CD14-positive monocyte (primary cell): Measurements from ENCODE around the gene HMX1. TPM values are rescaled to one million over a fixed set of nuclear protein-coding genes. Genes with fewer than 3 reads are reported as not detected.

Experiments
- DNase-seq, 3 donors: peaks; one replicate each; pipeline ENCODE4 v3.0.0-alpha.2; 2011 to 2022
- H2AFZ ChIP-seq: 2 replicates; pipeline ENCODE4 v1.6.0; 2012; ENCODE audit warnings: mild to moderate bottlenecking, low read depth, low read length, inconsistent platforms; ENCODE audit not compliant: insufficient read depth, poor library complexity, severe bottlenecking
- H3K27ac ChIP-seq, 2 donors: 1 replicate in 1 of 2; 2 replicates in 1 of 2; pipeline ENCODE4 v1.5.1; 2012 to 2013; ENCODE audit warnings: low read length in 2 of 2, control low read depth in 1 of 2, inconsistent platforms in 1 of 2, low read depth in 1 of 2, mild to moderate bottlenecking in 1 of 2
- H3K27me3 ChIP-seq, 2 donors: one replicate each; pipeline versions ENCODE4 v1.6.0 to v1.6.1; 2011 to 2013; ENCODE audit warnings: low read length in 2 of 2; ENCODE audit not compliant: control insufficient read depth in 2 of 2, insufficient read depth in 2 of 2
- H3K36me3 ChIP-seq, 2 donors: replicated peaks in 1 of 2; 1 replicate in 1 of 2; 2 replicates in 1 of 2; pipeline versions ENCODE4 v1.5.1 to v1.6.1; 2012 to 2013; ENCODE audit warnings: low read length in 2 of 2, control low read depth in 1 of 2, inconsistent platforms in 1 of 2, mild to moderate bottlenecking in 1 of 2; ENCODE audit not compliant: insufficient read depth in 2 of 2, control insufficient read depth in 1 of 2
- H3K4me1 ChIP-seq, 2 donors: 1 replicate in 1 of 2; 2 replicates in 1 of 2; pipeline versions ENCODE4 v1.5.1 to v1.6.1; 2012 to 2013; ENCODE audit warnings: low read length in 2 of 2, control low read depth in 1 of 2, inconsistent platforms in 1 of 2, mild to moderate bottlenecking in 1 of 2, moderate library complexity in 1 of 2; ENCODE audit not compliant: insufficient read depth in 2 of 2, control insufficient read depth in 1 of 2
- H3K4me2 ChIP-seq: replicated peaks from 2 replicates; pipeline ENCODE3; 2012; ENCODE audit warnings: low read length, moderate library complexity, mild to moderate bottlenecking; ENCODE audit not compliant: poor library complexity, severe bottlenecking; ENCODE audit errors: extremely low read depth
- H3K4me3 ChIP-seq, 3 experiments: fragments of 200-600 bp in 1 of 3; sonication (generic) in 1 of 3; replicated peaks in 1 of 3; 1 replicate in 2 of 3; 2 replicates in 1 of 3; pipeline ENCODE4 v1.5.1; 2011 to 2013; ENCODE audit warnings: low read length in 3 of 3, mild to moderate bottlenecking in 3 of 3, control low read depth in 2 of 3, low read depth in 2 of 3, inconsistent platforms in 1 of 3, moderate library complexity in 1 of 3
- H3K79me2 ChIP-seq: 2 replicates; pipeline ENCODE4 v1.6.0; 2012; ENCODE audit warnings: mild to moderate bottlenecking, control low read depth, inconsistent platforms, low read length, moderate library complexity; ENCODE audit not compliant: insufficient read depth
- H3K9ac ChIP-seq: 2 replicates; pipeline ENCODE4 v1.6.0; 2017; ENCODE audit warnings: low read length, mild to moderate bottlenecking; ENCODE audit not compliant: insufficient read depth, poor library complexity, severe bottlenecking
- H3K9me3 ChIP-seq, 2 donors: replicated peaks in 1 of 2; 1 replicate in 1 of 2; 2 replicates in 1 of 2; pipeline versions ENCODE4 v1.5.1 to v1.6.1; 2012 to 2013; ENCODE audit warnings: low read length in 2 of 2, control low read depth in 1 of 2; ENCODE audit not compliant: control insufficient read depth in 1 of 2, insufficient read depth in 1 of 2
- H4K20me1 ChIP-seq: 2 replicates; pipeline ENCODE4 v1.6.0; 2012; ENCODE audit warnings: mild to moderate bottlenecking, low read length, control low read depth, moderate library complexity; ENCODE audit not compliant: insufficient read depth
- H3K27ac Mint-ChIP-seq, 7 donors: one replicate each; pipeline ENCODE4 v1.8.0; 2020; ENCODE audit warnings: mild to moderate bottlenecking in 7 of 7, mixed read lengths in 7 of 7, moderate library complexity in 6 of 7, inconsistent platforms in 2 of 7
- H3K27me3 Mint-ChIP-seq, 3 donors: one replicate each; pipeline ENCODE4 v1.8.0; 2021 to 2022; ENCODE audit warnings: low read depth in 3 of 3, mild to moderate bottlenecking in 3 of 3, mixed read lengths in 3 of 3, moderate library complexity in 3 of 3, inconsistent platforms in 1 of 3
- H3K36me3 Mint-ChIP-seq, 2 donors: one replicate each; pipeline ENCODE4 v1.8.0; 2020; ENCODE audit warnings: mixed read lengths in 2 of 2, inconsistent platforms in 1 of 2, mild to moderate bottlenecking in 1 of 2
- H3K4me1 Mint-ChIP-seq: one replicate; pipeline ENCODE4 v1.8.0; 2020; ENCODE audit warnings: mild to moderate bottlenecking, mixed read lengths
- H3K4me3 Mint-ChIP-seq, 2 donors: one replicate each; pipeline ENCODE4 v1.8.0; 2020; ENCODE audit warnings: mild to moderate bottlenecking in 2 of 2, mixed read lengths in 2 of 2, moderate library complexity in 1 of 2
- H3K9me3 Mint-ChIP-seq, 7 donors: one replicate each; pipeline ENCODE4 v1.8.0; 2020 to 2022; ENCODE audit warnings: mixed read lengths in 7 of 7, mild to moderate bottlenecking in 6 of 7, moderate library complexity in 6 of 7, inconsistent platforms in 2 of 7
- WGBS: methylation state at CpG from one replicate; pipeline ENCODE4 v1.1.5; 2013; ENCODE audit warnings: missing lambda C conversion rate; ENCODE audit not compliant: insufficient coverage; 5-methylcytosine and 5-hydroxymethylcytosine counted together
- intact Hi-C, 2 donors: fragments of 100-400 bp; cut with micrococcal nuclease; formaldehyde crosslinking; loops; one replicate each; pipeline versions ENCODE4 v1.15.0 to v1.15.1; 2023
- polyA plus RNA-seq, 3 donors: library from polyadenylated mRNA; depleted of rRNA in 1 of 3; unstranded in 2 of 3; stranded (reverse) in 1 of 3; fragments of 300-500 nt in 2 of 3; fragments of >200 nt in 1 of 3; fragmentation: Illumina TruSeq in 2 of 3; gene quantifications; 1 replicate in 2 of 3; 2 replicates in 1 of 3; pipeline ENCODE4 v1.2.3, GENCODE V29; 2012 to 2021
- TF ChIP-seq, protein P1 (sequence below): fragments of 200-600 bp; IDR thresholded peaks from one replicate; pipeline ENCODE4 v1.8.0; 2022; ENCODE audit warnings: antibody characterized with exemption, mild to moderate bottlenecking

Gene HMX1
- polyA plus RNA-seq, 3 donors: not detected

DNA sequence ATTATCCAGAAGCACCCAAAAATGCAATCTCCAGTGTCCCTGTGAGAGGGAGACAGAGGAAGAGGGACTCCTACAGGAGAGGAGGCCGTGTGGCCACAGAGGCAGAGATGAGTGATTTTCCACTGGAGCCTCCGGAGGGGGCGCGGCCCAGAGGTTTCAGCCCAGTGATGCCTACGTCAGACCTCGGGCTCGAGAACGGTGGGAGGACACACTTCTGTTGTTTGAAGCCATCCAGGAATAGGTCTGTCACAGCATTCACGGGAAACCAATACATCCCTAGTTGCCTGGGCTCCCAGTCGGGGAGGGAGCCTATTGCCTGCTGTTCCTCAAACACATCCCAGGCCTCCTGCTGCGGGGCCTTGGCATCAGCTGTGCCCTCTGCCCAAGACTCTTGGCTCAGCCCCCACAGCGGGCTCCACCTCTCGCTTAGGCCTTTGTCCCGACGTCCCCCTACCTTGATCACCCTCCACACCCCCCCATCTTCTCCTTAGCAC, 39.2 kb upstream of the HMX1 start:
- 65% methylated on average over 12 of the region's 15 CpGs for WGBS
- Histone ChIP-seq H3K4me1 (no peaks in the 10 kb centered on the region), H3K79me2 (no peaks in the 10 kb centered on the region), H3K9ac (no peak overlapping the region), H2AFZ (no peak overlapping the region), H3K36me3 (no peaks in the 10 kb centered on the region), H3K4me2 (no peak overlapping the region), H3K27me3 (no peaks in the 10 kb centered on the region), H3K4me3 (no peak overlapping the region), H4K20me1 (no peaks in the 10 kb centered on the region), H3K9me3 (no peaks in the 10 kb centered on the region), H3K27ac (no peak overlapping the region)
- intact Hi-C loops: no loop called here
- H3K9me3 Mint-ChIP-seq: peaks cover 0 to 1% (median 0%) of the 10 kb centered on the region in 7 donors
- H3K27me3 Mint-ChIP-seq: peaks cover 5 to 12% (median 6%) of the 10 kb centered on the region in 3 donors
- no peaks in the 10 kb centered on the region for H3K36me3 Mint-ChIP-seq
- TF ChIP-seq, protein P1, sequence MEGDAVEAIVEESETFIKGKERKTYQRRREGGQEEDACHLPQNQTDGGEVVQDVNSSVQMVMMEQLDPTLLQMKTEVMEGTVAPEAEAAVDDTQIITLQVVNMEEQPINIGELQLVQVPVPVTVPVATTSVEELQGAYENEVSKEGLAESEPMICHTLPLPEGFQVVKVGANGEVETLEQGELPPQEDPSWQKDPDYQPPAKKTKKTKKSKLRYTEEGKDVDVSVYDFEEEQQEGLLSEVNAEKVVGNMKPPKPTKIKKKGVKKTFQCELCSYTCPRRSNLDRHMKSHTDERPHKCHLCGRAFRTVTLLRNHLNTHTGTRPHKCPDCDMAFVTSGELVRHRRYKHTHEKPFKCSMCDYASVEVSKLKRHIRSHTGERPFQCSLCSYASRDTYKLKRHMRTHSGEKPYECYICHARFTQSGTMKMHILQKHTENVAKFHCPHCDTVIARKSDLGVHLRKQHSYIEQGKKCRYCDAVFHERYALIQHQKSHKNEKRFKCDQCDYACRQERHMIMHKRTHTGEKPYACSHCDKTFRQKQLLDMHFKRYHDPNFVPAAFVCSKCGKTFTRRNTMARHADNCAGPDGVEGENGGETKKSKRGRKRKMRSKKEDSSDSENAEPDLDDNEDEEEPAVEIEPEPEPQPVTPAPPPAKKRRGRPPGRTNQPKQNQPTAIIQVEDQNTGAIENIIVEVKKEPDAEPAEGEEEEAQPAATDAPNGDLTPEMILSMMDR: no peak
- no peak for DNase-seq
- no peak overlapping the region for H3K4me3 Mint-ChIP-seq
- no peak overlapping the region for H3K27ac Mint-ChIP-seq
- H3K4me1 Mint-ChIP-seq: no peaks in the 10 kb centered on the region

- intact Hi-C loops: no loop called here
- Mint-ChIP-seq H3K4me1 (no peaks in the 10 kb centered on the region), H3K27me3 (peaks cover 5 to 12% (median 6%) of the 10 kb centered on the region in 3 donors), H3K4me3 (no peak overlapping the region), H3K27ac (no peak overlapping the region), H3K36me3 (no peaks in the 10 kb centered on the region), H3K9me3 (peaks cover 0 to 1% (median 0%) of the 10 kb centered on the region in 7 donors)
- no peak for DNase-seq
- no peaks in the 10 kb centered on the region for H3K36me3 ChIP-seq
- H3K9me3 ChIP-seq: no peaks in the 10 kb centered on the region
- no peak overlapping the region for H2AFZ ChIP-seq
- H3K4me3 ChIP-seq: no peak overlapping the region
- no peak overlapping the region for H3K9ac ChIP-seq
- TF ChIP-seq, protein P1: no peak
- H3K4me1 ChIP-seq: no peaks in the 10 kb centered on the region
- no peak overlapping the region for H3K4me2 ChIP-seq
- WGBS: 90% methylated on average over 21 of the region's 30 CpGs
- H3K27me3 ChIP-seq: no peaks in the 10 kb centered on the region
- no peaks in the 10 kb centered on the region for H3K79me2 ChIP-seq
- H3K27ac ChIP-seq: no peak overlapping the region
- H4K20me1 ChIP-seq: no peaks in the 10 kb centered on the region
These were observed 38.6 kb upstream of the HMX1 start for GRCh38 chr4:8910100-8910821.
